GM19023 (cell line): Measurements from ENCODE around the gene COIL.
A peak's percentile ranks its signal among the peaks of the same experiment; 100 is the strongest.
"Not testable (repeated sequence)": the region's sequence is repeated elsewhere in the genome, so short reads cannot be mapped to it uniquely, and the experiment has no call there.

Source experiments
- ATAC-seq: cut with Tn5 transposase; IDR thresholded peaks from one replicate; pipeline ENCODE4 v1.9.1; 2021; ENCODE audit warnings: mild to moderate bottlenecking, moderate library complexity; ENCODE audit not compliant: unreplicated experiment

Gene COIL

DNA sequence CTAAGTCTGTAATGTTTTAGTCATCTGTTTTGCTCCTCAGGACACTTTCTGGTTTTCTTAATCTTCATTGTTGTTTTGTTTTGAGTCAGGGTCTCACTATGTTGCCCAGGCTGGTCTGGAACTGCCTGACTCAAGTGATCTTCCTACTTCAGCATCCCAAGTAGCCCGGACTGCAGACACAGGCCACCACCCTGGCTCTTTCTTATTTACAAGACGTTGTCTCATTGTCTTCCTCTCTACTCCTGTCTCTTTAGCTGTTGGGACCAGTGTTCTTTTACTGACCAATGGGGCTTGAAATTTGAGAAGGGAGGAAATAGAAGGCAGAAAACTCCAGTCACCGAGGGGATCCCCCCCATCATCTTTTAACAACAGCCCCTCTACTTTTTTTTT is 18.2 kb upstream of the COIL start:
- ATAC-seq = no peak

DNA sequence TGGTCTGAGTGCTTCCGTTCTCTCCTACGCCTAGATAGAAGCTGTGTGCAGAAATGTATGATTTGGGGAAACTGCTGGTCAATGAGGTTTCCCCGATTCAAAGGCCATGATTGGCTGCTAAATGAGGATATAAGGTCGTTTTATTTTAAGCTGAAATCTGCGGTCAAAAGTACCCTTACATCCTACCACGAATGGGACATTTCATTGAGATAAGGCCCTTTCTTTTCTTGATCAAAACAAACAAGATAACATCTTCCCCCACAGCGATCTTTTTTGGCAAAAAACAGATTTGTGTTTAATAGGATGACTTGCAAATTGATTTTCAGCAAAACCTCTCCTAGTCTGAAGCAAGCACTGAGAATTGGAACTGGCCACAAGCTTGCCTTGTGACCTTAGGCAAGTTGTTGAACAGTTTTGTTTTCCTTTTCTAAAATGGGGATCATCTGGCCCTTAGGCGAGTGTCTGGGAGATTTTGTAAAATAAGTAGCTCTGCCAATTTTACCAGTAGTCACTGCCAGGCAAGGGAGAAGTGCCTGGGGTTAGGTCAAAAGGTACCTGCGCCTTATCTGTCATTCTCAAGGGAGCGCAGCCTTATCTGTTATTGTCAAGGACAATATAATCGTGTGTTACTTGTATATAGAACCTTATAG is 17.7 kb upstream of the COIL start:
- ATAC-seq = no peak

DNA sequence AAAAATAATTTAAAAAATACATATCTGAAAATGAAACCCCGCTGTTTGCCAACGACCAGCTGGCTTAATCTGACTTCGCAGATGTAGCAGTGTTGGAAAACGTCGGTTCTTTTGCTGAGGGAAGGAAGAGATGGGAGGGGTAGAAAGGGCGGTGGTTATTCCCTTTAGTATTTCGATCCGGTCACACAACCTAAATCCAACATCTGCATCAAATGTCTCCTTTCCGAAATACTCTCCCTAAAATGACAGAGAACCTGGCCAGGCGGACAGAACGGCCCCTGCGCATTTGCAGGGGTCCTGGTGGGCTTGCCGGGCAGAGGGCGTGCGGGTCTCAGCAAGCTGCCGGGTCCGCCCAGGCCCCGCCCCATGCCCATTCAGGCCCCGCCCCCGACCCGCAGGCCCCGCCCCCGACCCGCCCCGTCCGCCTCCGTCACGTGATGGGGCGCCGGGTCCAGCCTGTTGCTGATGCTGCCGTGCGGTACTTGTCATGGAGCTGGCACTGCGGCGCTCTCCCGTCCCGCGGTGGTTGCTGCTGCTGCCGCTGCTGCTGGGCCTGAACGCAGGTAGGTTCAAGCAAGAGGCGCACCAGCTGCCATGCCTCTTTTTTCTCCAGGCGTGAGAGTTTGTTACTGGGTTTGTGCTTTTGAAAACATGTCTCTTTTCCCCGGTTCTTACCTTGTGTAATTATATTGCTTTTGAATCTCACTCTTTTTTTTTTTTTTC is 17.0 kb upstream of the COIL start, which contains the start of gene SCPEP1:
SCPEP1 (plus strand) TSS at position 459 of the 723 bp plus-strand sequence; CDS start at position 488, 29 bp downstream.
- peak; percentile 76 for ATAC-seq

DNA sequence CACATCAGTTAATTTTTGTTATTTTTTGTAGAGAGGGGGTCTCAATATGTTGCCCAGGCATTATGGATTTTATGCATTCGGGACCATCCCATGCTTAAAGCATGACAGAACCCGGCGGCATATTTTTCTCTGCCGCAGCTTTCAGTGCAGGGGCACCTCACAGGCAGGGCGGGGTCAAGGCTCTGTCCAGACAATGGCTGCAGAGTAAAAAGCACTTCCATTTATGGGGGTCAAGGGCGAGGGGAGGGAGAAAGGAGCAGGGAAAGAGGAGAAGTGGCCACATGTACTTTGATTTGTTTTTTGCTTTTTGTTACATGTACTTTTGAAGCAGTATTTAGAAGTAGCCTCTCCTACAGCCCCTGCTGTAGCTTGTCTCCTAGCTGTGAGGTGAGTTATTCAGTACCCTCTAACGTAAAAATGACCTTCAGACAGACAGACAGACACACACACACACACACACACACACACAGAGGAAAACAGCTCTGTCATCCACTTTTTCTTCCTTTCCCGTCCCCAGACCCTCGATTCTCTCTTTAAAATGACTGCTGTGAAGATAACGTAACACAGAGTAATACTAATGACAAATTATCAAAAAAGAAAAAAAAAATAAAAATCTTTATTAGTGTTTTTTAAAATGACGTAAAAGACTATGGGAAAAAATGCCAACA is 16.2 kb upstream of the COIL start:
- ATAC-seq = no peak

DNA sequence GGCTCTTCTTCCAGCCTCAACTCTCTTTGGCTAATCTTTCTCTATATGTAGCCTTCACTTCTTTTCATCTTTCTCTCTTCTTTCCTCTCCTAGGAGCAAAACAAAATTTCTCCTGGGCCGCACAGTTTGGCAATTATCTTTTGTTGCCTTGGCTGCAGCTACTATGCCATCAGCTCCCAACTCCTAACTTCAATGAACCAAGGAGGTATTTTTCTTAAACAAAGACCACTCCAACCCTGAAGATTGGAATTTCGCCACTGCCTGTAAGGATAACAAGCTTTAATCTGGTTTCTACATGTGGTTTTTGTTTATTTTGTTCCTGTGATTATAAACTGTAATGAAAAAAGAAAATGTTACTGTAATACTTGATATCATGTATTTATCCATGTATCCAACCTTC is 14.8 kb upstream of the COIL start:
- ATAC-seq = no peak

DNA sequence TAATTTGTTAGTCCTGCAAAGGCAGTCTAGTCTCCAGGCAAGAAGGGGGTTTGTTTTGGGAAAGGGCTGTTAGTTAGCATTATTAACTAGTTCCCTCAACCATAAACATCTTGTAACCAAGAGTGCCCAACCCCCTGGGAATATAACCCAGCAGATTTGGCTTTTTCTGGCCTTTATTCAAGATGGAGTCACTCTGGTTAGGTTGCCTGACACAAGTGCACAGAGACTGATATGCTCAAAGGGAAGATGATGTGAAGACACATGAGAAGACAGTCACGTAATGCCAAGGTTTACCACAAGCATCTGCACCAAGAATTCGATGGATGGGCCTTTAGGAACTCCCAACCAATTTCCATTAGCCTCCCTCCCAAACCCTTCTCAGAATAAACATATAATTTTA is 13.2 kb upstream of the COIL start:
- no peak for ATAC-seq

DNA sequence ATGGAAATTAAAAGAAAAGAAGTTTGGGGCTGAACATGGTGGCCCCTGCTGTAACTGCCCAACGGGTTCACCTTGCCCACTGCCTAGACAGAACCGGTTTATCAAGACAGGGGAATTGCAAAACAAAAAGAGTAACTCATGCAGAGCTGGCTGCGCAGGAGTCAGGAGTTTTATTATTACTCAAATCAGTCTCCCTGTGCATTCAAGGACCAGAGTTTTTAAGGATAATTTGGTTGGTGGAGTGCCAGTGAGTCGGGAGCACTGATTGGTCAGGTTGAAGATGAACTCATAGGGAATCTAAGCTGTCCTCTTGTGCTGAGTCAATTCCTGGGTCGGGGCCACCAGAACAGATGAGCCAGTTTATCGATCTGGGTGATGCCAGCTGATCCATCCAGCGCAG is 12.7 kb upstream of the COIL start:
- ATAC-seq = no peak

DNA sequence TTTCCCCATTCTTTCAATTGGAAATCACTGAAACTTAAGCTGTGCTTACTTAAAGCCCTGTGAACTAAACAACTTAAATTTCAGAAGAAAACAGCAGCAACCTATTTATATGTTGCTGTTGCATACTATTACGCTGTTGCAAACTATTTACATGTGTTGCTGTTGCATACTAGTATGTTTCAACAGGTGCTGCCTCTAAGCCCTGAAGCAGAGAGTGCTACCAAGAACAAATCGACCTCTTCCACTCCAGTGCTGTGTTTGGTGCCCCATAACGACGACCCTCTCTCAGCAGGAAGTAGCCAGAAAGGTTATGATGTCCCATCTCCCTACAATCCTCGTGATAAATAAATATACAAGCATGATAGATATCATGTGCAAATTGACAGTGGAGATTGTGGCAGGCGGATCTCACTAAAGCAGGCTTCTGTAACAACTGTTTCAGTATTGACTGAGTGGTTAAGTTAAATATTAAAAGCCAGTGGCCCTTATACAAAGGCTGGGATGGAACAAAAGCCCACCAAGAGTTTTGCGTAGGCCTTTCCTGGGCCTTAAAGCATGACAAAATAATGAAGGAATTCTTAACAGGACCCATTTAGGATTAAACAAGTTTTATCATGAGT is 11.4 kb upstream of the COIL start:
- no peak for ATAC-seq

DNA sequence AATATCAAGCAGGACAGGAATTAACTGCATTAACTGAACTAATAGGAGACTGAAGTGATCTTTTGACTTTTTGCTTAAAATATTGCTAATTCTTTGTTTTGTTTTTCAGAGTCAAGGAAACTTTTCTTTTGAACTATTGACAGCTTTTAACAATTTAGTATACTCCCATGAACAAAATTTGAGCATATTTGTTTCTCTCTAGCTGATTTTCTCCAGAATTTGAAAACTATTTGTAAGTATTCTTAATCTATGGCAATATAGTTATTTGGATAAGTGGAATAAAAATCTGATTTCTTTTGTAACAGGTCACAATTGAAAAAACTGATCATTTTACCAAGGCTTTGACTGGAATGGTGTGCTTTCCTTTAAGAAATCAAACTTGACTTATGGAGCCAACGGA is 10.1 kb upstream of the COIL start:
- ATAC-seq = no peak

DNA sequence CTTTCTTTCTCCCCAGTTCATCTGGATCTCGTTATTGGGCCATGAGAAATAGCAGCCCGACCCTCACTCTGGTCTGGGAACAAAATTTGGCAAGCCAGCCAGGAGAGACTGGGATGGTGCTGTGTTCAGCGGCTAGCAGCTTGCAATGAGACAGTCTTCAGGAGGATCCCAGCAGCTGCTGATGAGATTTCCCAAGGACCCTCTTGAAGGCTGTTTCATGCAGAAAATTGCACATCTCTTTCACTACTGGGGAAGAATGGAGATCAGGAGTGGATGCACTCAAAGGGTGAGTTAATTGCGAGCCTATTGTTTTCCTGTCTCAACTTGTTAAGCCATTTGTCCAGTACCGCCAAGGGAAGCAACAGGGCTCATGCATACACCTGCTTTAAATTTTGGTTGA is 5.5 kb upstream of the COIL start:
- no peak for ATAC-seq

DNA sequence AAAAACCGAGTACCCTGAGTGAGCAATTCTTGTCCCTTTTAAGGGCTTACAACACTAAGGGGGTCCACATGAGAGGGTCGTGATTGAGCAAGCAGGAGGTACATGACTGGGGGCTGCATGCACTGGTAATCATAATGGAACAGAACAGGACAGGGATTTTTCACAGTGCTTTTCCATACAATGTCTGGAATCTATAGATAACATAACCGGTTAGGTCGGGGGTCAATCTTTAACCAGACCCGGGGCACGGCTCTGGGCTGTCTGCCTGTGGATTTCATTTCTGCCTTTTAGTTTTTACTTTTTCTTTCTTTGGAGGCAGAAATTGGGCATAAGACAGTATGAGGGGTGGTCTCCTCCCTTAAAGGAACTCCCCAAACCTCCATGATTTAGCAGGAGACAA is 4.8 kb upstream of the COIL start:
- not testable (repeated sequence) for ATAC-seq

DNA sequence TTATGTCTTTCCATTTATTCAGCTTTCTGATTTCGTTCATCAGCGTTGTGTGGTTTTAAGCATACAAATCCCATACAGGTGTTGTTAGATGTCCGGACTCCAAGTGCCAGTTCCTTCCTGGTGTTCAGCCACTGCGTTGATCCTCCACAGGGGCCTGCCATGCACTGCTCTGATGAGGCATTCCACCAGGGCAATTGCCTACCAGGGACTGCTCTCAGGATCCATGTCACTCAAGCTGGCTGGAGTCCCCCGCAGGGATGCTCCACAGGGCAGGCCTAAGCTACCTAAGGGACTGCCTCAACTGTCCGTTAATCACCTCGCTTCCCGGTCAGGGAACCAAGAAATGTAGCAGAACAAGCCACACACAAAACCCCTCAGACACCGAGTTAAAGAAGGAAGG is 4.4 kb upstream of the COIL start:
- ATAC-seq = not testable (repeated sequence)

DNA sequence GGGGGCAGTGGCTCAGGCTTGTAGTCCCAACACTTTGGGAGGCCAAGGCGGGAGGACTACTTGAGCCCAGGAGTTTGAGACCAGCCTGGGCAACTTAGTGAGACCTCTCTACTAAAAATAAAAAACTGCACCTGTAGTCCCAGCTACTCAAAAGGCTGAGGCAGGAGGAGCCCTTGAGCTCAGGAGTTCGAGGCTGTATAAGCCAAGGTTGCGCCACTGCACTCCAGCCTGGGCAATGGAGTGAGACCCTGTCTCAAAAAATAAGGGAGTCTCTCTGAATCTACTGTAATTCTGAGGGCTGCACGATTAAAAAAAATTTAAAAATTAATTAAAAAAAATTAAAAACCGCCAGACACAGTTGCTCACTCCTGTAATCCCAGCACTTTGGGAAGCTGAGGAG is 3.9 kb downstream of the COIL start:
- ATAC-seq = no peak

DNA sequence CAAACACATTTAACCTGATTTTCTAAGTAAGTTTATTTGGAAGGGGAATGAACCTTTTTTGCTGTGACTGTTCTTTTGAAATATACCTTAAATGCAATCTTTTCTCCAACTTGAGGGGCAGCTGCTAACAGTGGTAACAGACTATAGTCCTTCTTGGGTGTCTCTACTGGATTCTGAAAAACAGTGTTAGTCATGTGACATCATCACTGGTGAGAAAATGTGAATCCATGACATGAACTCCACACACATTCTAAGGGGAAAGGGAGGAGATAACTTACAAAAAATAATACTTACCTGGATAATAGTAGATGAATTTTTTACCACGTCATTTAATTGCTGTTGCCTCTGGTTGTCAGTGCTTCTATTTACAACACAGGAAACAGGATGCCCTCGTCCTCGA is 11.3 kb downstream of the COIL start:
- ATAC-seq = no peak

DNA sequence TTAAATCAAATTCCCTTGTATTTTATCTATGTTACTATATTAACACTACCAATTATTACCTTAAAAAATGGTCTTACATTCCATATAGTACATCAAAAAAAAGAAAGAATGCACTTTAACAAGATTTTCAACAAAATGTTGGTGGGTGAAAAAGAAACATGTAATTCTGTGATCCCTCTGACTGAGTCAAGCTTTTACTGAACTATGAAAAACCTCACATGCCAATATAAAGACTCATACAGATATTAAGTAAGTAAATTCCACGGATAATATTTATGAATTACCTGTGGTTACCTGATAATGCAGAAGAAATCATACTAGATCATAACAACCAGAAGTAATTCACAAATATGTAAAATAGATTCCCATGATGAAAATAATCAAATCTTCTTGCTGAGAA is 12.4 kb downstream of the COIL start:
- no peak for ATAC-seq

DNA sequence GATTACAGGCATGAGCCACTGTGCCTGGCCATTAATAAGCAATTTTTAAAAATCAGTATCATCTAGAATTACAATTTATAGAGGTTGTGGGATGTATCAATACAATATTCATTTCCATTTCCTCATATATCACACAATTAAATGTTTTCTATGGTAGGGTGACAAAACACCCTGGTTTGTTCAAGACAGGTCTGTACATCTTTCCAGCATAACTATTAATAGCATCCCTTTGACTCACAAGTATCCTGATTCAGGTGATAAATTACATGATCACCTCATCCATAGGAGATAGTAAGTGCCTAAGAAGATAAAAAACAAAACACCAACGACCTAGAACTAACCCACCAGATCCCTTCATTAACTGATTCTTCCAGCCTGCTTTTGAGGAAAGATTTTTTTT is 13.1 kb downstream of the COIL start:
- no peak for ATAC-seq

DNA sequence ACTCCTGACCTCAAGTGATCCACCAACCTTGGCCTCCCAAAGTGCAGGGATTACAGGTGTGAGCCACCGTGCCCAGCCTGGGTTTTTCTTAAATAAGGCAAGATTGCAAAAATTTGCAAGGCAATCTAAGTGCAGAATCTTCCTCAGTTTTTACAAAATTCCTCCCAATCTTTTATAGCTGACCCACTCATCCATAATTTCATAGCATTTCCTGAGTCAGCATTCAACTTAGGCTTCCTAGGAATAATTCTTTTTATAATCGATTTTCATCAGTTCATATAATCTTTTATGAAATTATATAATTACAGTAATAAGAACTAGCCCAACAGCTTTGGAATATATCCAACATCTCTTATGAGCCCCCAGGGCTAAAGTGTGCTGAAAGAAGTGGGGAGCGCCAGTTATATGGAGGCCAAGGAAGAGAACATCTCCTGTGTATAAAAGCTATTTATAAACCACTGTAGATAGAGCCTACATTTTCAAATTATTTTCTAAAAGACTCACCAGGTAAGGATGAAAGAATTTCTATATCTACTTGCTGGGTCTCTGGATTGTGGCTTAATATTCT is 14.8 kb downstream of the COIL start:
- no peak for ATAC-seq

DNA sequence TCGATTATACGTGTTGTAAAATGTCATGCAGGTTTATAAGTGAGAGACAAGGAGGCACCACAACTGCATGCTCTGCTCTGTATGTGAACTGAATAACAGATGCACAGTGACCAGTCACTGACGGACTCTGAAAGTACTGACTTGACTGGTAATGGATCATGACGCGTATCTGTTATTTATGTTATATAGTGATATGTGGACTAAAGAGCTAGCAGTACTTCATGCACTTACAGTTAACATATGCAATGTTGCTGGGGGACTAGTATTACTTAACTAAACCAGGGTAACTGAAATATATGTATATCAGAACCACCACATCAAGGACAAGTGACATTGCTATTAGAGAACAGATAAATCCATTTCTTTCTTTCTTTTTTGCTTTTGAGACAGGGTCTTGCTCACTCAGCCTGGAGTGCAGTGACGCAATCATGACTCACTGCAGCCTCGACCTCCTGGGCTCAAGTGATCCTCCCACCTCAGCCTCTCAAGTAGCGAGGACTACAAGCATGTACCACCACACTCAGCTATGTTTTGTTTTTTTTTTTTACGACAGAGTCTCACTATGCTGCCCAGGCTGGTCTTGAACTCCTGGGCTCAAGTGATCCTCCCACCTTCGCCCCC is 17.2 kb downstream of the COIL start:
- ATAC-seq = no peak

DNA sequence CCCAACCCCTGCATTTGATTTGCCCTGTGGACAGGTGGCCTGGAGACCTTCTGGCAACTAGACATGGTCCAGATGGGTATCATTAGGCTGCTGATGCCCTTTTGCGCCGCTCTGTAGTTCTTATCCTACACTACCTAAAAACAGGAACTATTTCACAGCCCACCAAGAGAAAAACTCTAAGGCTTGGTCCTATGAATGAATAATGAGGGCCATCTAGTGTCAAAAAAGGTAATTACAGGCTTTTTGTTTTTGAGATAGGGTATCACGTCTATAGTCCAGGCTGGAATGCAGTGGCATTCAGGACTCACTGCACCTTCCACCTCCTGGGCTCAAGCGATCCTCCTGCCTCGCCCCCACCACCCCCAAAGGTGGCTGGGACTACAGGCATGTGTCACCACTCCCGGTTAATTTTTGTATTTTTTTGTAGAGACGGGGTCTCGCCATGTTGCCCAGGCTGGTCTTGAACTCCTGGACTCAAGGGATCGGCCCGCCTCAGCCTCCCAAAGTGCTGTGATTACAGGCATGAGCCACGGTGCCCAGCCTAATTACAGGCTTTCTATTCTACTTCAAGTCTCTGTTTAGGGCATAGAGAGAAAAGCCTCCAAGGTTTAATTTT is 20.9 kb downstream of the COIL start:
- no peak for ATAC-seq

DNA sequence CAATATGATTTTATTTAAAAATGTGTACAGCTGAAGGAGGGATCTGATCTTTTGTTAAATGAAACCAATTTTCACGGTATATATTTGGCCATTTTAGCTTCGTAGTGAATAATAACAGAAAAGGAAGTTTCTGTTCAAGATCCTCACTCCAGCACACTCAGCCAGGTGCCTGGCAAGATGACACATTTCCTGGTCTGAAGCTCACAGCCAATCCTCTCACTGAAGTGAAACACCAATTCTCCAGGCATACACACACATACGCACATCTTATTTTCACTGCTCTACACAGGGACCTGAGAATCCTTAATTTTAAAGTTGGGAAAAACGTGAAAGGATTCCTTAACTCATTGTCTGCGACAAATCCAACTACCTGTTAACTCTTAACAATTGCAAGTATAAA is 22.6 kb downstream of the COIL start:
- not testable (repeated sequence) for ATAC-seq

DNA sequence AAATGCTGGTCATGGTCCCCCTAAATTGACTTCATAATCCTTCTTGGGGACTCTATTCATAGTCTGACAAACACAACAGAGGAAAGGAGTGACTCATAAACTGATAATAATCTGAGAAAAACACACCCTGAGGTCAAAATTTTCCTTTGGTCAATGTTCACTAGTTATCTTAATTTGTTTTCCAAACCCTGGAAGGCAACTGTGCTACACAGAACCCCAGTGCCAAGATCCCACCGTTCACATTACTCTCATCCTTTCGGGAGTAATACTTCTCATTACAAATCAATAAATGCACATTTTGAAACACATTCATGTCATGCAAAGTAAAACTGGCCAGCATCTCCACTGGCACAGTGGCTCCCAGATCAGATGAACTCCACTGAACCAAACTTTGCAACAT is 23.2 kb downstream of the COIL start:
- no peak for ATAC-seq
